Activated CD4-positive, alpha-beta T cell treated with anti-CD3 and anti-CD28 coated beads, Interleukin-2, amount 10 ng/mL, durations not matched to agents 7 days and 5 days (primary cell): ENCODE results near the gene NTM. TPM values are rescaled to one million over a fixed set of nuclear protein-coding genes. Genes with fewer than 3 reads are reported as not detected.

ENCODE experiments used
- CTCF ChIA-PET: fragments of 350-600 bp; sonication (Branson Sonifier 250); formaldehyde crosslinking; loops from one replicate; lab custom pipeline; 2021; ENCODE audit warnings: antibody characterized with exemption; lab: Charles Lee
- POLR2A ChIA-PET: fragments of 350-600 bp; sonication (Branson Sonifier 250); formaldehyde crosslinking; loops from one replicate; lab custom pipeline; 2021; ENCODE audit warnings: antibody characterized with exemption; lab: Charles Lee
- DNase-seq: peaks from one replicate; pipeline ENCODE4 v3.0.0-alpha.2; 2020
- H3K27ac Mint-ChIP-seq: one replicate; pipeline ENCODE4 v1.8.0; 2021; ENCODE audit warnings: mild to moderate bottlenecking, moderate library complexity, mixed read lengths
- H3K27me3 Mint-ChIP-seq: one replicate; pipeline ENCODE4 v1.8.0; 2021; ENCODE audit warnings: mixed read lengths
- H3K36me3 Mint-ChIP-seq: one replicate; pipeline ENCODE4 v1.8.0; 2021; ENCODE audit warnings: low read depth, mixed read lengths
- H3K4me1 Mint-ChIP-seq: one replicate; pipeline ENCODE4 v1.8.0; 2021; ENCODE audit warnings: mixed read lengths
- H3K4me3 Mint-ChIP-seq: one replicate; pipeline ENCODE4 v1.8.0; 2021; ENCODE audit warnings: mild to moderate bottlenecking, moderate library complexity, mixed read lengths
- H3K9me3 Mint-ChIP-seq: one replicate; pipeline ENCODE4 v1.8.0; 2021; ENCODE audit warnings: mixed read lengths
- total RNA-seq, 2 experiments: library from RNA; stranded (reverse); gene quantifications; one replicate each; pipeline ENCODE4 v1.2.3, GENCODE V29; 2021

The NTM gene
- total RNA-seq, 2 experiments from 2014 or later: not detected

DNA sequence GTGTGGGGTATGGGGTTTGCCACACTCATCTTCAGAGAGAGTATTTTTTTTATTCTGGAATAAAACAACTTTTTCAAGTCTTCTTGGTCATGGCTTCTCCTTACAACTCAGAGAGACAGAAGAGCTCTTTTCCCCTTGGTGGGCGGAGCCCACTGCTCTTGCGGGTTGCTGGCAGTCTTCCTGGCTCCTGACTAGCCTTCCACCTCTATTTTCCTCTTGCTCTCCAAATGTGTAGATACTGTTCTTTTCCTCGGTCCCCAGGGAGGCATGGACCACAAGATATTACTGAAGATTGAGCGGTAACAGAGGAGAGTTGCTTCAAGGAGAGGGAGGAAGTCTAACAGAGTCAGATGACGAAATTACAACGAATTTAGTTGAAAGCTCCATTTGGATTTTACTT is 210.6 kb downstream of the NTM start:
- POLR2A ChIA-PET: no interaction called here
- no peak for DNase-seq
- Mint-ChIP-seq H3K4me1 (no peaks in the 10 kb centered on the region), H3K4me3 (no peak overlapping the region), H3K9me3 (no peaks in the 10 kb centered on the region), H3K36me3 (no peaks in the 10 kb centered on the region), H3K27me3 (peaks cover 2% of the 10 kb centered on the region), H3K27ac (no peak overlapping the region)
- CTCF ChIA-PET: interaction anchor here (0.9 kb wide), 1 partner anchor 11 kb away, joined by 3 read pairs; no protein-coding TSS in a partner anchor

DNA sequence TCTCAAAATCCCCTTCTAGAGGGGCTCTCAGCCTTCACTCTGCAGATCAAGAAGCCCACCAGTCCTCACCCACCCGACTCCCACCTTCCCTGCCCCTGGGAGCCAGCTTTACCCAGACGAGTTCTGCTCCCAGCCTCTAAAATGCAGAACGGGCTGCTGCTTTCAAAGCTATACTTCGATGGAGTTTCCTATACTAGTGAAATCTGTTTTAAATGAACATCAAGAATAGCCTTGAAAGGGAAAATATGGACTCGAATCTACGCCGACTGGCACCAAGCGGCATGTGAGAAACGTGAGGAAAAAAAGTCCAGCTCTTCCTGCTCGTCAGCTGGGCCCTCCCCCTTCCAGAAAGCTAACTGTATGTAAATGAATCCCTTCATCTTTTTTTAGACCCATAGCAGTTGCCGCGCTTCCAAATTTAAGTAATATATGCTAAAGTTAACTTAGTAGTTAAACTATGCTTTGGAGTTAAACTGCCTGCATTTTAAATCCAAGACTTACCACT is 211.7 kb downstream of the NTM start:
- POLR2A ChIA-PET: no interaction called here
- Mint-ChIP-seq H3K27ac (no peak overlapping the region), H3K27me3 (no peaks in the 10 kb centered on the region), H3K9me3 (no peaks in the 10 kb centered on the region), H3K36me3 (no peaks in the 10 kb centered on the region), H3K4me1 (no peaks in the 10 kb centered on the region), H3K4me3 (no peak overlapping the region)
- CTCF ChIA-PET: no interaction called here
- DNase-seq: no peak

DNA sequence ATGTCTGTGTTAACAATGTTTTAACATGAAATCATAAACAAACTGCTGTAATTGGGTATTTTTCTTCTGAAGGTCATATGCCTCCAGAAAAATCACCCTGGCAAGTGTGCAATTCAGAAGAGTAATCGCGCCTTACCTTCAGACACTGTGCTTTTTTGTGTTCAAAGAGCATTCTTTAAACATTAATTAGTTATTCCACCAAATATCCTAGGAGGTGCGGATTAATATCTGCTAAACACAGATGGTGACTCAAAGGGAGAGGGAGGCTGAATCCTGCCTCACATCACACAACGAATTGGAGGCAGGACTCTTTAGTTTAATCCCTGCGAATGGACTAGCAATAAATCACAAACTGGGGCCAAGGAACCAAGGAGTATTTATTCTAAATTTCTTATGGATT is 213.0 kb downstream of the NTM start:
- Mint-ChIP-seq H3K4me3 (no peak overlapping the region), H3K4me1 (no peaks in the 10 kb centered on the region), H3K9me3 (no peaks in the 10 kb centered on the region), H3K27me3 (no peaks in the 10 kb centered on the region), H3K36me3 (no peaks in the 10 kb centered on the region), H3K27ac (no peak overlapping the region)
- CTCF ChIA-PET: no interaction called here
- no peak for DNase-seq
- POLR2A ChIA-PET: no interaction called here

DNA sequence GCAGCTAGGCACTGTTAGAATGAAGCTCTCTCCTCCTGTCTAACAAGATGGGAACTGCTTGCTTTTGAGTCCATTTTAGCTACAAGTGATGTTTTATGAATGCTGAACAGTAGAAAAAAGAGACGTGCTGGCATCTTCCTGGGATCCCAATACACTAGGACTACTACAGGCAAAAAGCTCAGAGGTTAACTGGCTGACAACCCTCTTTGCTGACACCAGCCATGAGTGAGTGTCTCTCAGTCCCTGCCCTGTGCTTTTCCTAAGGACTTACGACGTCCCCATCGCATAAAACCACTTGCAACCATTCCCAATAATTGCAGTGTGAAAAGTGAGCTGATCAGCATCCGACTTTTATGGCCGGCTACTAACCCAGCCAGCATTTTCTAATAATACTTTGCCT is 213.5 kb downstream of the NTM start:
- Mint-ChIP-seq H3K27me3 (no peaks in the 10 kb centered on the region), H3K4me3 (no peak overlapping the region), H3K27ac (no peak overlapping the region), H3K36me3 (no peaks in the 10 kb centered on the region), H3K4me1 (no peaks in the 10 kb centered on the region), H3K9me3 (no peaks in the 10 kb centered on the region)
- ChIA-PET CTCF (no interaction called here), POLR2A (no interaction called here)
- DNase-seq: no peak

DNA sequence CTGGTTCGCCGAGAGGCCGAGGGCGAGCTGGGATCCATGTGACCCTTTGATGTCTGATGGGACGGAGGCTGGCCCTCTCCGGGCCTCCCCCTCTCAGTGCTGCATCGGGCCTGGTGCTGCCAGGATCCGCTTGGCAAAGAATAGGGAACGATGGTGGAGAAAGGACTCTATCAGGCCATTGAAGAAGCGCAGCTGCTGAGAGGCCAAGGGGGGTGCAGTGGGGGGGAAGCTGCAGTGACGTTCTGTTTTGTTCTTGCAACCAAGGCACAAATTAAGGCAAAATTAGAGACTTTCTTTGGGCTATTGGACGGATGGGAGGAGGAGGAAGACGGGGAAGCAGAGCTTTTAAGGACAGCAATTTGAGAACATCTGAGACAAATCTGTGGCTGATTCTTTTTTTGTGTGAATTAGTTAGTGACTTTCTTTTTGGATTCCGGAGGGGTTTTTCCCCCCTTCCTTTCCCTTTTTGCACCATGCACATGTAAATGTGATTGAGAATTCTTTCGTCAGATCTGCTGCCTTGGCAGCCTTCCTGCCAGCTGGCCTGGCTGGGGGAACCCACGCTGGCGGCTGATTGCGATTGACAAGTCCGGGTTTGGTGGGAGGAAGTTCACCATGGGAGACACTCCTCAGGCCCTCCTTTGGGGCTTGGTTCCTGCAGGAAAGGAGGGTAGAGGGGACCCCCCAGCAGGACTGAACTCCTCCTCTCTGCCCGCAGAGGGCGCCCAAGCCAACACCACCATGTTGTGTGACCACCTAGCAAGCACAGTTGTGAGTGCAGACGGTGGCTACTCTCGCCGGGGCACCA is 214.6 kb downstream of the NTM start:
- Mint-ChIP-seq H3K27me3 (no peaks in the 10 kb centered on the region), H3K36me3 (no peaks in the 10 kb centered on the region), H3K4me3 (no peak overlapping the region), H3K4me1 (no peaks in the 10 kb centered on the region), H3K9me3 (no peaks in the 10 kb centered on the region), H3K27ac (no peak overlapping the region)
- ChIA-PET CTCF (no interaction called here), POLR2A (no interaction called here)
- DNase-seq: no peak

DNA sequence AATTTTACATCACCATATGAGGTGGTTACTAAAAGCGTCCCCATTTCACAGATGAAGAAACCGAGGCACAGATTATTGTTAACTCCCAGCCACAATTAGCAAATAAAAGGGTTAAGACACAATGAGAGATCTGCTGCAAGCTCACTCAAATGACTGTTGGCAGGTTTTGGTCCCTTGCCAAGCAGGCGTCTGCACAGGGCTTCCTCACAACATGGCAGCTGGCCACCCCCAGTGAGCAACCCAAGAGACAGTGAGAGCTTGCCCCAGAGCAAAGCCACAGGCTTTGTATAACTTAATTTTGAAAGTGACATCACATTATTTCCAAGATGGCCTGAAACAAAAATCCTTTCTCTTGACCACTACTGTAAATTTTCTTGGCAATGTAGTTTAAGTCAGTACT is 217.6 kb downstream of the NTM start:
- H3K9me3 Mint-ChIP-seq: no peaks in the 10 kb centered on the region
- no peaks in the 10 kb centered on the region for H3K36me3 Mint-ChIP-seq
- no peak overlapping the region for H3K27ac Mint-ChIP-seq
- no peak overlapping the region for H3K4me3 Mint-ChIP-seq
- H3K27me3 Mint-ChIP-seq: no peaks in the 10 kb centered on the region
- ChIA-PET POLR2A (no interaction called here), CTCF (no interaction called here)
- DNase-seq: no peak
- H3K4me1 Mint-ChIP-seq: no peaks in the 10 kb centered on the region

DNA sequence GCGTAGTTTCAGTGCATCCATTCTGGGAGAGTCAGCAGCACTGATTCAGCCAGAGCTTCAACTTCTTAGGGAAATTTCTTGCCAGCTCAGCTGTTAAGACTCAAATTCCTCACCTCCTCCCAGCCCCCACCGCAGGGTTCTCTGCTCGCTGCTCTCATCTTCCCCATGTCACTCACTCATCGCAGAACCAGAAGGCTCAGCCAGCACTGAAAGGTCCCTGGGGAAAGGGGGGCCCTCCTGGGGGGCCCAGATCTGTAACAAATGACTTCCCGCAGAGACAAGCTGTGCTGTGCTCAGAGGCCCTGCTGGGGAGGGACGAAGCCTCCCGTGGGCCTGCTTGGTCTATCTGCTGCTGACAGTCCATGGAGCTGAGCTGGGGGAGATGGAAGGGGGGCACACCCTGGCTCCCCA is 220.6 kb downstream of the NTM start:
- no peaks in the 10 kb centered on the region for H3K36me3 Mint-ChIP-seq
- no peaks in the 10 kb centered on the region for H3K27me3 Mint-ChIP-seq
- ChIA-PET POLR2A (no interaction called here), CTCF (interaction anchor here (1.1 kb wide), 1 partner anchor 21 kb away, joined by 3 read pairs; no protein-coding TSS in a partner anchor)
- H3K9me3 Mint-ChIP-seq: no peaks in the 10 kb centered on the region
- no peak overlapping the region for H3K27ac Mint-ChIP-seq
- no peaks in the 10 kb centered on the region for H3K4me1 Mint-ChIP-seq
- no peak for DNase-seq
- no peak overlapping the region for H3K4me3 Mint-ChIP-seq

DNA sequence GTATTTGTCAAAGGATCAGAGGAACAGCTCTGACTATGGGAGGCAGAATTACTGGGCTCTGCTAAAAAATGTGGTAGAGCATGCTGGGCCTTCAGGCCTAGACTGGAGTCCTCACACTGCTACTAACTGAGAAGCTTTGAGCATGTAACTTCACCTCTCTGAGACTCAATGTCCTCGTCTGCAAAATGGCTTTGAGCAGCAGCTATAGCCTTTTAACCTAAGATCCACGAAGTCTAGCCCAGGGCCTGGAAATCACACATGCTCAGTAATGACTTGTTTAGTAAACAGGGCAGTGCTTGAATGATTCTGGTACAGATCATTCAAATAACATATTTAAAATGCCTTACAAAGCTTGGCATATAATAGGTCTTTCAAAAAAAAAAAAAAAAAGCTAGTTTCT is 221.7 kb downstream of the NTM start:
- Mint-ChIP-seq H3K9me3 (no peaks in the 10 kb centered on the region), H3K4me1 (no peaks in the 10 kb centered on the region), H3K4me3 (no peak overlapping the region), H3K36me3 (no peaks in the 10 kb centered on the region), H3K27ac (no peak overlapping the region), H3K27me3 (no peaks in the 10 kb centered on the region)
- CTCF ChIA-PET: interaction anchor here (0.6 to 1.1 kb wide), 2 partner anchors 20 to 36 kb away, joined by 3 read pairs; no protein-coding TSS in a partner anchor
- no peak for DNase-seq
- POLR2A ChIA-PET: no interaction called here

DNA sequence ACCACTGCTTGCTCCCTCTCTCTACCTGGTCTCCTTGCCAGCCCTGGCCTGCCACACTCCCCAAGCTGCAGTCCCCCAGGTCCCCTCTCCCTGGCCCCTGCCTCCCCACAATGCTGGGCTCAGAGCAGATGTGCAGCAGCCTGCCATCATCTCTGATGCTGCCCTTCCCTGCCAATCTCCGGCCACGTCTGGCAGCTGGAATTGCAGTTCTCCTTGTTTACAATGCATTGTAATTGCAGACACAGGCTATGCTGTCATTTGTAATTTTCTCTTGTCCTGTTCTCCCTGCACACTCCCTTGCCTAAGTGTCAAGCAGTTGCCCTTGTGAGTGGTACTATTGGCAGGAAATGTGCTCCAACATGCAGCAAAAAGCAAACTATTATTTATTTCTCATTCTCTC is 222.3 kb downstream of the NTM start:
- H3K9me3 Mint-ChIP-seq: no peaks in the 10 kb centered on the region
- no peaks in the 10 kb centered on the region for H3K4me1 Mint-ChIP-seq
- no peak overlapping the region for H3K27ac Mint-ChIP-seq
- no peak for DNase-seq
- H3K36me3 Mint-ChIP-seq: no peaks in the 10 kb centered on the region
- ChIA-PET CTCF (no interaction called here), POLR2A (no interaction called here)
- no peaks in the 10 kb centered on the region for H3K27me3 Mint-ChIP-seq
- no peak overlapping the region for H3K4me3 Mint-ChIP-seq

DNA sequence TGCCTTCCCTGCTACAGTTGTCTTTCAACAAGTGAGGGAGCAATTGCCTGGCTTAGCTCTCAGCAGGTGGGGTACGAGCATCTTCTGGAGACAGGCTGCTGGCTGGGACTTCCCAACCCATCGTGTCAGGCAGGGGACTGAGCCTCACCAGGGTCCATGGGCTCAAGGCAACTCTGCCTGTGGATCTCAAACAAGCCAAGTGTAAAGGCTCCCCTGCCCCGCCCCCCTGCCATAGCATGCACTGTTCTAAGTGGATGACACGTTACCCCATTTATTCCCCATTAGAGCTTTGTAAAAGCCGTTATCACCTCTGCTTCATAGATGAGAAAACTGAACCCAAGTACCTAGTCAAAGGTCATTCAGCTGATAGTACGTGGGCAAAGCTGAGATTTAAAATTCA is 222.9 kb downstream of the NTM start:
- no peaks in the 10 kb centered on the region for H3K27me3 Mint-ChIP-seq
- CTCF ChIA-PET: no interaction called here

DNA sequence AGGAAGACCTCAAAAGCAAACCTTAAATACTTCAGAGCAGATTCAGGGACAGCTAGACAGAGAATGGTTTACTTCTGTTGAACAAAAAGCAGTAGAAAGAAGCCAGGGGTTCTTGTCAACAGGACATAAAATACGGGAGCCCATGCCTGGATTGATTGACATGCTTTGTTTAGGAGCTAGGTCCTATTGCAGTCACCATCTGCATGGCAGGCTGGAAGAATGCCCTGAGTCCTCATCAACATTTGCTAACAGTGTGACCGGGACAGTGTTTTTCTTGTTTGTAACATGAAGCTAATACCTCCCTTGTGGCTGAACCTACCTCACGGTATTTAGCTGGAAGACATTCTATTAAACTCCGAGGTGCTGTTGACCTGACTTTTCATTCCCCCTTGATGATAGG is 225.4 kb downstream of the NTM start:
- Mint-ChIP-seq H3K9me3 (no peaks in the 10 kb centered on the region), H3K27me3 (no peaks in the 10 kb centered on the region), H3K4me1 (no peaks in the 10 kb centered on the region), H3K27ac (no peak overlapping the region), H3K36me3 (no peaks in the 10 kb centered on the region), H3K4me3 (no peak overlapping the region)
- ChIA-PET CTCF (no interaction called here), POLR2A (no interaction called here)
- DNase-seq: no peak

More for the DNA sequence above, 222.9 kb downstream of the NTM start:
- no peak for DNase-seq
- Mint-ChIP-seq H3K27ac (no peak overlapping the region), H3K4me1 (no peaks in the 10 kb centered on the region), H3K36me3 (no peaks in the 10 kb centered on the region), H3K9me3 (no peaks in the 10 kb centered on the region), H3K4me3 (no peak overlapping the region)
- POLR2A ChIA-PET: no interaction called here

DNA sequence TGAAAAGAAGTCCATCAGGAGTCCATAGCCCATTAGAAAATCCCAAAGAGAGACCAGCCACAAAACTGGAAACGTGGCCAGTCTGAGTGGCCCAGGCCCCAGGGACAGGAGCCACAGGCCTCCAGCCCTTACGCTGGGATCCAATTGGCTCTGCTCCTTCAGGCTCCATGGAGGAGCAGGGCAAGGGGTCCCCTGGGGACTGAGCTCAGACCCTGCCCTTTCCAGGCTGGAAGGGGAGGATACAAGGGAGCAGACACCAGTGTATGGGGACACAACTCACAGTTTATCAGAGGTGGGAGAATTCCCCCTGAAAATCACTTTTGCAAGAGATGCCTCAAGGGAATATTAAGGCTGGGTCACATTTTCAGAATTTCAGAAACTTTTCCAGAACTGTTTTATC is 227.5 kb downstream of the NTM start:
- Mint-ChIP-seq H3K4me1 (no peaks in the 10 kb centered on the region), H3K27me3 (no peaks in the 10 kb centered on the region)
- POLR2A ChIA-PET: no interaction called here

DNA sequence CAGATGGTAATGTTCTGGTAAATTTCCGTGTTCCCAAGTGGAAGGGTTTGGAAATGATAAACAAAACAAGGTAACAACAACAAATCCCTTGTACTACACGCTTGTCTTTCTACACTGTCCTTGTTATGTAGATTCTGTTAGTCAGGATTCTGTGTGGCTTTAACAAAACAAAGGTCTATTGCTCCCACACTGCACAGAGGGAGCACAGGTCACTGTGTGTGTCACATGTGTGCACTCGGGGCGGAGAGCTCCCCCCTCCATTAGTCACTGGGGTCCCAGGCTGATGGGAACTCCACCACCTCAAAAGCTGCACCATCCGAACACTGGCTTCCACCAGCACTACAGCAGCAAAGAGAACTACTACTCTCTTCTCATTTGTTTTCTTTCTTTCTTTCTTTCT is 227.9 kb downstream of the NTM start:
- no peak overlapping the region for H3K27ac Mint-ChIP-seq
- no peaks in the 10 kb centered on the region for H3K36me3 Mint-ChIP-seq
- no peaks in the 10 kb centered on the region for H3K27me3 Mint-ChIP-seq
- no peaks in the 10 kb centered on the region for H3K4me1 Mint-ChIP-seq
- H3K4me3 Mint-ChIP-seq: no peak overlapping the region
- POLR2A ChIA-PET: no interaction called here
- CTCF ChIA-PET: no interaction called here
- H3K9me3 Mint-ChIP-seq: no peaks in the 10 kb centered on the region
- DNase-seq: no peak

More for the DNA sequence above, 227.5 kb downstream of the NTM start:
- Mint-ChIP-seq H3K27ac (no peak overlapping the region), H3K9me3 (no peaks in the 10 kb centered on the region), H3K36me3 (no peaks in the 10 kb centered on the region), H3K4me3 (no peak overlapping the region)
- CTCF ChIA-PET: no interaction called here
- DNase-seq: no peak

DNA sequence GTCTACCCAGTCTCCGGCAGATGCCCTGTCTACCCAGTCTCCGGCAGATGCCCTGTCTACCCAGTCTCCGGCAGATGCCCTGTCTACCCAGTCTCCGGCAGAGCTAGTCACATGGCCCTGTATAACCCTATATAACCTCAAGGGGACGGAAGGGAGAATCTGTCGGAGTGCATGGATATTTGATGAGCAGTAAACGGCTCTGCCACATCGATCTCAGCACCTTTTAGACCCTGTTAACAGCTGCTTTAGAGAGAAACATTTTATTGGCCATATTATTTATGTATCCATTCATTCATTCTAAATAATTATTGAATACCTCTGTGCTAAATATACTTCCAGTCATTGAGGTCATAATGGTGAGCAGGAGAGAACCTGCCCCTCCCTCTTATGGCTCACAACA is 228.9 kb downstream of the NTM start:
- H3K27ac Mint-ChIP-seq: no peak overlapping the region
- POLR2A ChIA-PET: no interaction called here
- CTCF ChIA-PET: no interaction called here
- no peak for DNase-seq
- no peaks in the 10 kb centered on the region for H3K4me1 Mint-ChIP-seq
- H3K27me3 Mint-ChIP-seq: no peaks in the 10 kb centered on the region
- no peaks in the 10 kb centered on the region for H3K36me3 Mint-ChIP-seq
- no peak overlapping the region for H3K4me3 Mint-ChIP-seq
- no peaks in the 10 kb centered on the region for H3K9me3 Mint-ChIP-seq
